Measurements from ENCODE around the gene ELOVL7. TPM values are rescaled to one million over a fixed set of nuclear protein-coding genes. Genes with fewer than 3 reads are reported as not detected.
"Not testable (repeated sequence)": the region's sequence is repeated elsewhere in the genome, so short reads cannot be mapped to it uniquely, and the experiment has no call there.

The ELOVL7 gene
- total and polyA plus RNA-seq, 5 donors = 0.29 to 0.97 (median 0.37) TPM

GRCh38 chr5:60738461-60738860 is 105.6 kb downstream of the ELOVL7 start:
- H3K4me1 ChIP-seq (ENCODE audit: control insufficient read depth, insufficient read depth, low read length) = no peaks in the 10 kb centered on the region
- no peak overlapping the region for H3K4me3 ChIP-seq (ENCODE audit: low read length)
- no peak overlapping the region for H3K27ac ChIP-seq (ENCODE audit: low read length)
- WGBS = 83% methylated on average over 4 of the region's 4 CpGs
- ATAC-seq (no peak), DNase-seq (no peak)
- no peaks in the 10 kb centered on the region for H3K27me3 ChIP-seq (ENCODE audit: control insufficient read depth, insufficient read depth)
- H3K9me3 ChIP-seq (ENCODE audit: control insufficient read depth, low read length) = peaks cover 4% of the 10 kb centered on the region
- intact Hi-C loops (cut with DNase I) = no loop called here

- DNase-seq; H3K9me3 ChIP-seq (ENCODE audit: control insufficient read depth, low read length); H3K4me3 ChIP-seq (ENCODE audit: low read length); intact Hi-C loops (cut with DNase I); ATAC-seq; H3K27me3 ChIP-seq (ENCODE audit: control insufficient read depth, insufficient read depth); H3K27ac ChIP-seq (ENCODE audit: low read length); H3K4me1 ChIP-seq (ENCODE audit: control insufficient read depth, insufficient read depth, low read length): not testable (repeated sequence)
These were observed 113.2 kb downstream of the ELOVL7 start for GRCh38 chr5:60730858-60731257.

GRCh38 chr5:60727033-60727679 is 116.9 kb downstream of the ELOVL7 start:
- intact Hi-C loops (cut with DNase I) = no loop called here
- ATAC-seq = no peak
- H3K27me3 ChIP-seq (ENCODE audit: control insufficient read depth, insufficient read depth) = no peaks in the 10 kb centered on the region
- H3K4me1 ChIP-seq (ENCODE audit: control insufficient read depth, insufficient read depth, low read length) = no peaks in the 10 kb centered on the region
- no peak overlapping the region for H3K27ac ChIP-seq (ENCODE audit: low read length)
- 91% methylated on average over 1 of the region's 1 CpG for WGBS
- DNase-seq = no peak
- no peaks in the 10 kb centered on the region for H3K9me3 ChIP-seq (ENCODE audit: control insufficient read depth, low read length)
- no peak overlapping the region for H3K4me3 ChIP-seq (ENCODE audit: low read length)

- Histone ChIP-seq H3K27me3 (ENCODE audit: control insufficient read depth, insufficient read depth) (no peaks in the 10 kb centered on the region), H3K27ac (ENCODE audit: low read length) (no peak overlapping the region), H3K4me1 (ENCODE audit: control insufficient read depth, insufficient read depth, low read length) (no peaks in the 10 kb centered on the region), H3K4me3 (ENCODE audit: low read length) (no peak overlapping the region), H3K9me3 (ENCODE audit: control insufficient read depth, low read length) (no peaks in the 10 kb centered on the region)
- intact Hi-C loops (cut with DNase I) = no loop called here
- ATAC-seq (no peak), DNase-seq (no peak)
- 53% methylated on average over 2 of the region's 2 CpGs for WGBS
These were observed 119.9 kb downstream of the ELOVL7 start for GRCh38 chr5:60724126-60724525.

- H3K9me3 ChIP-seq (ENCODE audit: control insufficient read depth, low read length) = no peaks in the 10 kb centered on the region
- WGBS = 80% methylated on average over 6 of the region's 6 CpGs
- no peak overlapping the region for H3K4me3 ChIP-seq (ENCODE audit: low read length)
- no peak overlapping the region for H3K27ac ChIP-seq (ENCODE audit: low read length)
- ATAC-seq (no peak), DNase-seq (no peak)
- no peaks in the 10 kb centered on the region for H3K4me1 ChIP-seq (ENCODE audit: control insufficient read depth, insufficient read depth, low read length)
- no peaks in the 10 kb centered on the region for H3K27me3 ChIP-seq (ENCODE audit: control insufficient read depth, insufficient read depth)
- intact Hi-C loops (cut with DNase I) = no loop called here
These were observed 121.7 kb downstream of the ELOVL7 start for GRCh38 chr5:60722416-60722815.

GRCh38 chr5:60719329-60719728 is 124.7 kb downstream of the ELOVL7 start:
- no peak overlapping the region for H3K4me3 ChIP-seq (ENCODE audit: low read length)
- no peaks in the 10 kb centered on the region for H3K9me3 ChIP-seq (ENCODE audit: control insufficient read depth, low read length)
- H3K27ac ChIP-seq (ENCODE audit: low read length) = no peak overlapping the region
- intact Hi-C loops (cut with DNase I) = no loop called here
- ATAC-seq = no peak
- H3K4me1 ChIP-seq (ENCODE audit: control insufficient read depth, insufficient read depth, low read length) = no peaks in the 10 kb centered on the region
- no peaks in the 10 kb centered on the region for H3K27me3 ChIP-seq (ENCODE audit: control insufficient read depth, insufficient read depth)
- no peak for DNase-seq

GRCh38 chr5:60718166-60718892 is 125.7 kb downstream of the ELOVL7 start:
- DNase-seq = no peak
- 84% methylated on average over 3 of the region's 3 CpGs for WGBS
- H3K4me1 ChIP-seq (ENCODE audit: control insufficient read depth, insufficient read depth, low read length) = no peaks in the 10 kb centered on the region

GRCh38 chr5:60715201-60715928 is 128.7 kb downstream of the ELOVL7 start:
- DNase-seq; H3K9me3 ChIP-seq (ENCODE audit: control insufficient read depth, low read length); intact Hi-C loops (cut with DNase I); ATAC-seq; H3K27ac ChIP-seq (ENCODE audit: low read length); H3K27me3 ChIP-seq (ENCODE audit: control insufficient read depth, insufficient read depth); H3K4me3 ChIP-seq (ENCODE audit: low read length); H3K4me1 ChIP-seq (ENCODE audit: control insufficient read depth, insufficient read depth, low read length): not testable (repeated sequence)
- WGBS = 94% methylated on average over 3 of the region's 3 CpGs

More at GRCh38 chr5:60718166-60718892, 125.7 kb downstream of the ELOVL7 start:
- intact Hi-C loops (cut with DNase I) = no loop called here
- no peak for ATAC-seq
- Histone ChIP-seq H3K27me3 (ENCODE audit: control insufficient read depth, insufficient read depth) (no peaks in the 10 kb centered on the region), H3K27ac (ENCODE audit: low read length) (no peak overlapping the region), H3K9me3 (ENCODE audit: control insufficient read depth, low read length) (no peaks in the 10 kb centered on the region), H3K4me3 (ENCODE audit: low read length) (no peak overlapping the region)

GRCh38 chr5:60712950-60713349 is 131.1 kb downstream of the ELOVL7 start:
- intact Hi-C loops (cut with DNase I) = no loop called here
- Histone ChIP-seq H3K9me3 (ENCODE audit: control insufficient read depth, low read length) (no peaks in the 10 kb centered on the region), H3K4me3 (ENCODE audit: low read length) (no peak overlapping the region), H3K27me3 (ENCODE audit: control insufficient read depth, insufficient read depth) (no peaks in the 10 kb centered on the region), H3K27ac (ENCODE audit: low read length) (no peak overlapping the region), H3K4me1 (ENCODE audit: control insufficient read depth, insufficient read depth, low read length) (no peaks in the 10 kb centered on the region)
- WGBS = 91% methylated on average over 5 of the region's 5 CpGs
- no peak for ATAC-seq
- DNase-seq = no peak

- ATAC-seq; DNase-seq; H3K9me3 ChIP-seq (ENCODE audit: control insufficient read depth, low read length); intact Hi-C loops (cut with DNase I); H3K4me1 ChIP-seq (ENCODE audit: control insufficient read depth, insufficient read depth, low read length); H3K27me3 ChIP-seq (ENCODE audit: control insufficient read depth, insufficient read depth); H3K27ac ChIP-seq (ENCODE audit: low read length); H3K4me3 ChIP-seq (ENCODE audit: low read length): not testable (repeated sequence)
- WGBS = 75% methylated on average over 3 of the region's 3 CpGs
These were observed 132.2 kb downstream of the ELOVL7 start for GRCh38 chr5:60711892-60712291.

GRCh38 chr5:60710362-60710761 is 133.7 kb downstream of the ELOVL7 start:
- intact Hi-C loops (cut with DNase I) = no loop called here

More at GRCh38 chr5:60710362-60710761, 133.7 kb downstream of the ELOVL7 start:
- no peaks in the 10 kb centered on the region for H3K9me3 ChIP-seq (ENCODE audit: control insufficient read depth, low read length)
- 52% methylated on average over 3 of the region's 3 CpGs for WGBS
- no peaks in the 10 kb centered on the region for H3K4me1 ChIP-seq (ENCODE audit: control insufficient read depth, insufficient read depth, low read length)
- ATAC-seq = no peak
- no peaks in the 10 kb centered on the region for H3K27me3 ChIP-seq (ENCODE audit: control insufficient read depth, insufficient read depth)
- DNase-seq = no peak
- H3K4me3 ChIP-seq (ENCODE audit: low read length) = no peak overlapping the region
- no peak overlapping the region for H3K27ac ChIP-seq (ENCODE audit: low read length)
